Adrenal gland (tissue), 12 donors: ENCODE data around the gene RPS6KA2. TPM values are rescaled to one million over a fixed set of nuclear protein-coding genes. Genes with fewer than 3 reads are reported as not detected.

Experiments
- DNase-seq, 7 donors: peaks; one replicate each; pipeline ENCODE4 v3.0.0-alpha.2; 2019 to 2020
- H3K27ac ChIP-seq, 5 donors: fragments of 200-600 bp; sonication (generic) in 4 of 5; 1 replicate in 3 of 5; 2 replicates in 2 of 5; pipeline versions ENCODE4 v1.5.1 to v1.8.0; 2016 to 2020; ENCODE audit warnings: mild to moderate bottlenecking in 1 of 5
- H3K27me3 ChIP-seq: fragments of 200-600 bp; 2 replicates; pipeline ENCODE4 v1.8.0; 2021
- H3K36me3 ChIP-seq, 2 donors: fragments of 200-600 bp; replicated peaks in 1 of 2; 1 replicate in 1 of 2; 2 replicates in 1 of 2; pipeline versions ENCODE4 v1.5.1 to v1.8.0; 2018 to 2022
- H3K4me1 ChIP-seq, 2 donors: fragments of 200-600 bp; replicated peaks in 1 of 2; 1 replicate in 1 of 2; 2 replicates in 1 of 2; pipeline versions ENCODE4 v1.5.1 to v1.8.0; 2018 to 2021
- H3K4me3 ChIP-seq, 4 donors: fragments of 200-600 bp; sonication (generic) in 3 of 4; one replicate each; pipeline ENCODE4 v1.5.1; 2016 to 2018
- H3K9me3 ChIP-seq, 3 donors: fragments of 200-600 bp; sonication (generic) in 1 of 3; replicated peaks in 1 of 3; 1 replicate in 2 of 3; 2 replicates in 1 of 3; pipeline versions ENCODE4 v1.5.1 to v1.8.0; 2016 to 2021
- CTCF ChIP-seq, 6 experiments: fragments of 450-650 bp in 4 of 6; fragments of 200-600 bp in 2 of 6; sonication (generic) in 1 of 6; IDR thresholded peaks; 1 replicate in 5 of 6; 2 replicates in 1 of 6; pipeline versions ENCODE4 v1.5.1 to v1.8.0; 2016 to 2021; ENCODE audit warnings: antibody characterized with exemption in 6 of 6, mild to moderate bottlenecking in 2 of 6, moderate library complexity in 1 of 6
- POLR2A ChIP-seq, 2 donors: fragments of 450-650 bp; IDR thresholded peaks; one replicate each; pipeline ENCODE4 v1.6.1; 2017; ENCODE audit warnings: antibody characterized with exemption in 2 of 2, mild to moderate bottlenecking in 2 of 2, moderate library complexity in 1 of 2
- WGBS, 4 donors: extraction: QIAGEN DNeasy Blood & Tissue Kit in 2 of 4; methylation state at CpG; one replicate each; pipeline versions ENCODE4 v1.1.5 to v1.1.7; 2013 to 2017; 5-methylcytosine and 5-hydroxymethylcytosine counted together
- intact Hi-C, 2 donors: fragments of 100-400 bp; cut with DNase I; formaldehyde crosslinking; loops; one replicate each; pipeline versions ENCODE4 v1.14.1 to v1.15.0; 2022 to 2023
- polyA plus RNA-seq, 3 donors: library from polyadenylated mRNA; stranded (reverse); fragments of 200-250 nt in 2 of 3; fragments of 350-450 nt in 1 of 3; fragmentation: Illumina TruSeq in 1 of 3; extraction: RNeasy Lipid Tissue Mini Kit (QIAGEN cat#74804) in 1 of 3; gene quantifications; one replicate each; pipeline ENCODE4 v1.2.3, GENCODE V29; 2013 to 2014
- total RNA-seq, 9 donors: library from RNA; depleted of rRNA in 4 of 9; stranded (reverse); fragments of >200 nt in 4 of 9; fragments of 120-200 nt in 1 of 9; fragmentation: NEBNext Ultra II Directional in 1 of 9; extraction: Animal tissue kit (Norgen Biotek cat#: 25700) in 1 of 9; gene quantifications; one replicate each; pipeline versions ENCODE4 v1.1.0 to v1.2.4, GENCODE V29; 2013 to 2023
- donor health status: healthy with polysubstance abuse.
- donor health status: Bipolar disorder and iron deficiency.
- donor health status: DM: yes; HTN: yes; CAD: no.
- donor health status: DM: no; HTN: no; CAD: no.
- donor health status: DM: no; HTN: no; CAD: no.
- donor health status: DM: yes; HTN: yes; CAD: no.

RPS6KA2 gene
- total and polyA plus RNA-seq, 12 donors: 7.0 to 40.4 (median 26.2) TPM

DNA sequence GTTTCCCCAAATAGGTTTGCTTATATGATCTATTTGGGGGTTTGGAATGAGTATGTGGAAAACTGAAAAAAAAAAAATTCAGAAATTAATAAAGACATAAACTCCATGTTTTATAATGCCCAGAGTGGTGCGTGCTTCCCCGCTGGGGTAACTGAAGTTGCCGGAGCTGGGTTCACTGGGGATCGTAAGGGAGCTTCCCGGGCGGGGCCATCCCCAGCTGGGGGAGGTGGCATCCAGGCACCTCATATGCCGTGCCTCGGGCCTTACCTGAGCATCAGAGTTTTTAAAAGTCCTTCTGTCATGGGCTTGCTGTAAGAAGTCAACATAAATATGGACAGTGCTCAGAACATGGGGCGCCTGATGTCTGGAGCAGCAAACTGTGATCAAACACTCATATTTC lies 22.7 kb downstream of the RPS6KA2 start:
- H3K4me1 ChIP-seq: peaks cover 0 to 6% of the 10 kb centered on the region in 2 donors
- 94 to 98% (median 97%) methylated on average over 9 of the region's 9 CpGs for WGBS, 4 donors
- no peaks in the 10 kb centered on the region for H3K9me3 ChIP-seq
- intact Hi-C loops: no loop called here
- H3K36me3 ChIP-seq: no peaks in the 10 kb centered on the region
- TF ChIP-seq CTCF (IDR thresholded peaks at IDR 0.05): no peak
- TF ChIP-seq POLR2A (IDR thresholded peaks at IDR 0.05): no peak
- no peak overlapping the region for H3K4me3 ChIP-seq
- DNase-seq: no peak
- no peak overlapping the region for H3K27ac ChIP-seq
- H3K27me3 ChIP-seq: no peaks in the 10 kb centered on the region

DNA sequence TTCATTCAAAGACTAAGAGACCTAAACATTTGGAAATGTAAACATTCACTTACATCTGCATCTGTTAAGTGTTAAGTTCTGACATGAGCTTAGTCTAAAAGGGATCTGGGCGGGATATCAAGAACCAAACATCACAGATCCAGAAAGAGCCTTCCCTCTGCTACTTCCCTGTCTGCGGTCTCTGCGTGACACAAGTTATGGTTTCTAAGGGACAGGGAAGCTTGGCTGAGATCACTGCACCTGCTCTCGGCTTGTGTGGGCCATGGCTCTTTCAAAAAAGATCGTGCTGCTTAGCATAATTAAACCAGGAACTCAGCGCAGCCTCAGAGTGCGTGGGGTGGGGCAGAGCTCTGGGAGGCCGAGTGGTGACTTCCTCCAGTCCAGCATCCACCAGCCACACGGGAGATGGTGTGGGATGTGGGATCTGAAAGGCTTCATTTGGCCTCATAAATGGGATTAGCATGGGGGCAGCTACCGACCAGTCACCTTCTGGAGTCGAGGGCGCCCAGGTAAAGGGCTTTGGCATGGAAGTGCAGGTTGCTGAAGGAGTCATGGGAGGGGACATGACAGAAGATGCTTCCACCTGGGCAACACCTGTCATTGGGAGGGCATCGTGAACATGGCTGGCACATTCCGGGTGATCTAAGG lies 23.9 kb downstream of the RPS6KA2 start:
- H3K9me3 ChIP-seq: no peaks in the 10 kb centered on the region
- 86 to 92% (median 89%) methylated on average over 13 to 14 of the region's 14 CpGs for whole genome bisulfite sequencing, 4 donors
- no peaks in the 10 kb centered on the region for H3K36me3 ChIP-seq
- peak in 1 of 7 donors; percentile 23 for DNase-seq
- no peak overlapping the region for H3K27ac ChIP-seq
- TF ChIP-seq POLR2A (IDR thresholded peaks at IDR 0.05): no peak
- no peak for TF ChIP-seq CTCF (IDR thresholded peaks at IDR 0.05)
- H3K4me1 ChIP-seq: peaks cover 0 to 6% of the 10 kb centered on the region in 2 donors
- intact Hi-C loops: no loop called here
- H3K27me3 ChIP-seq: no peaks in the 10 kb centered on the region
- H3K4me3 ChIP-seq: no peak overlapping the region

GRCh38 chr6:166601956-166602355 lies 25.1 kb downstream of the RPS6KA2 start:
- Histone ChIP-seq H3K4me1 (peaks cover 0 to 6% of the 10 kb centered on the region in 2 donors), H3K9me3 (no peaks in the 10 kb centered on the region), H3K4me3 (no peak overlapping the region), H3K27me3 (no peaks in the 10 kb centered on the region), H3K27ac (no peak overlapping the region), H3K36me3 (no peaks in the 10 kb centered on the region)
- 95 to 98% (median 96%) methylated on average over 10 of the region's 10 CpGs for WGBS, 4 donors
- intact Hi-C loops: no loop called here
- DNase-seq: no peak
- TF ChIP-seq CTCF (IDR thresholded peaks at IDR 0.05) (no peak), POLR2A (IDR thresholded peaks at IDR 0.05) (no peak)

- Histone ChIP-seq H3K4me1 (peaks cover 0 to 6% of the 10 kb centered on the region in 2 donors), H3K36me3 (no peaks in the 10 kb centered on the region), H3K4me3 (no peak overlapping the region), H3K27ac (no peak overlapping the region), H3K27me3 (no peaks in the 10 kb centered on the region), H3K9me3 (no peaks in the 10 kb centered on the region)
- no peak for TF ChIP-seq POLR2A (IDR thresholded peaks at IDR 0.05)
- TF ChIP-seq CTCF (IDR thresholded peaks at IDR 0.05): no peak
- DNase-seq: no peak
- WGBS, 4 donors: 64 to 77% (median 69%) methylated on average over 2 of the region's 2 CpGs
- intact Hi-C loops: no loop called here
Observed at GRCh38 chr6:166600931-166601330, 26.1 kb downstream of the RPS6KA2 start.
